Esophagus squamous epithelium (tissue), 5 donors: ENCODE data around the gene ZNF77. TPM values are rescaled to one million over a fixed set of nuclear protein-coding genes. Genes with fewer than 3 reads are reported as not detected.

Experiments used
- DNase-seq: peaks from one replicate; lab custom pipeline; 2025; lab: John Stamatoyannopoulos, UW
- H3K27ac ChIP-seq, 4 donors: fragments of 200-600 bp; sonication (generic); one replicate each; pipeline ENCODE4 v1.5.1; 2016 to 2019; ENCODE audit warnings: mild to moderate bottlenecking in 1 of 4
- H3K27me3 ChIP-seq, 4 donors: fragments of 200-600 bp; sonication (generic); 1 replicate in 3 of 4; 2 replicates in 1 of 4; pipeline versions ENCODE4 v1.5.1 to v1.6.0; 2017 to 2021; ENCODE audit warnings: antibody characterized with exemption in 1 of 4
- H3K36me3 ChIP-seq, 3 donors: fragments of 200-600 bp; sonication (generic); one replicate each; pipeline ENCODE4 v1.5.1; 2016 to 2019
- H3K4me1 ChIP-seq, 3 donors: fragments of 200-600 bp; sonication (generic); one replicate each; pipeline ENCODE4 v1.5.1; 2017 to 2019
- H3K4me3 ChIP-seq, 4 donors: fragments of 200-600 bp; sonication (generic); 1 replicate in 3 of 4; 2 replicates in 1 of 4; pipeline ENCODE4 v1.5.1; 2016 to 2019; ENCODE audit warnings: mild to moderate bottlenecking in 2 of 4, moderate library complexity in 1 of 4
- H3K9me3 ChIP-seq, 3 donors: fragments of 200-600 bp; sonication (generic); one replicate each; pipeline ENCODE4 v1.5.1; 2016 to 2019
- POLR2A ChIP-seq, 4 donors: fragments of 450-650 bp; IDR thresholded peaks; one replicate each; pipeline ENCODE4 v1.6.1; 2017; ENCODE audit warnings: antibody characterized with exemption in 4 of 4, mild to moderate bottlenecking in 4 of 4, moderate library complexity in 3 of 4
- WGBS, 2 donors: methylation state at CpG; one replicate each; pipeline ENCODE4 v1.1.5; 2018; 5-methylcytosine and 5-hydroxymethylcytosine counted together
- intact Hi-C: fragments of 100-400 bp; cut with DNase I; formaldehyde crosslinking; loops from one replicate; pipeline ENCODE4 v1.15.0; 2022
- total RNA-seq, 4 donors: library from RNA; depleted of rRNA; stranded (reverse); fragments of >200 nt; gene quantifications; one replicate each; pipeline ENCODE4 v1.1.0, GENCODE V29; 2016
- TF ChIP-seq, protein P1 (sequence below), 6 experiments: fragments of 450-650 bp in 4 of 6; fragments of 200-600 bp in 2 of 6; sonication (generic) in 2 of 6; IDR thresholded peaks; one replicate each; pipeline ENCODE4 v1.5.1; 2016 to 2019; ENCODE audit warnings: antibody characterized with exemption in 6 of 6, mild to moderate bottlenecking in 4 of 6, moderate library complexity in 4 of 6
- donor health status: DM: yes; HTN: yes; CAD: no.

The ZNF77 gene
- total RNA-seq, 4 donors from 2014 or later = 3.1 to 5.9 (median 4.5) TPM

DNA sequence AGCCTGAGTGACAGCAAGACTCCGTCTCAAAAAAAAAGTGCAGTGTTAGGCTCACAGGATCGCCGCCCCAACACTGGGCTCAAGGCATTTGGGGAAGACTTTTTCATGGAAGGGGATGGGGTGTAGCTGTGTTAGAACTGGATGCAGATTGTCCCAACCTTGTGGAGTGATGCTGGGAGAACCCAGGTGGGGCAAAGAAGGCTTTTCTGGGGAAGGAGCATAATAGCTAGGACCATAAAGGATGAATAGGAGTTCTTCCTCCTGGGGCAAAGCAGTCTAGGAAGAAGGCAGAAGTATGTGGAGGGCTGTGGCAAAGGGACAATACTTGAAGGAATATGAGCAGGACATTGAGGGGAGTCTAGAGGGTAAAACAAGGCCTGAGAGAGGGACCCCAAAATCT is 43.8 kb upstream of the ZNF77 start:
- Histone ChIP-seq H3K36me3 (no peaks in the 10 kb centered on the region), H3K4me1 (peaks cover 5 to 10% (median 6%) of the 10 kb centered on the region in 3 donors), H3K27me3 (peaks cover 0 to 19% (median 0%) of the 10 kb centered on the region in 4 donors), H3K9me3 (no peaks in the 10 kb centered on the region), H3K27ac (no peak overlapping the region), H3K4me3 (no peak overlapping the region)
- 89 to 100% methylated on average over 3 of the region's 3 CpGs for WGBS, 2 donors
- no peak for DNase-seq
- TF ChIP-seq POLR2A (IDR thresholded peaks at IDR 0.05) = no peak
- TF ChIP-seq, protein P1, sequence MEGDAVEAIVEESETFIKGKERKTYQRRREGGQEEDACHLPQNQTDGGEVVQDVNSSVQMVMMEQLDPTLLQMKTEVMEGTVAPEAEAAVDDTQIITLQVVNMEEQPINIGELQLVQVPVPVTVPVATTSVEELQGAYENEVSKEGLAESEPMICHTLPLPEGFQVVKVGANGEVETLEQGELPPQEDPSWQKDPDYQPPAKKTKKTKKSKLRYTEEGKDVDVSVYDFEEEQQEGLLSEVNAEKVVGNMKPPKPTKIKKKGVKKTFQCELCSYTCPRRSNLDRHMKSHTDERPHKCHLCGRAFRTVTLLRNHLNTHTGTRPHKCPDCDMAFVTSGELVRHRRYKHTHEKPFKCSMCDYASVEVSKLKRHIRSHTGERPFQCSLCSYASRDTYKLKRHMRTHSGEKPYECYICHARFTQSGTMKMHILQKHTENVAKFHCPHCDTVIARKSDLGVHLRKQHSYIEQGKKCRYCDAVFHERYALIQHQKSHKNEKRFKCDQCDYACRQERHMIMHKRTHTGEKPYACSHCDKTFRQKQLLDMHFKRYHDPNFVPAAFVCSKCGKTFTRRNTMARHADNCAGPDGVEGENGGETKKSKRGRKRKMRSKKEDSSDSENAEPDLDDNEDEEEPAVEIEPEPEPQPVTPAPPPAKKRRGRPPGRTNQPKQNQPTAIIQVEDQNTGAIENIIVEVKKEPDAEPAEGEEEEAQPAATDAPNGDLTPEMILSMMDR (IDR thresholded peaks at IDR 0.05) = no peak
- intact Hi-C loops = no loop called here

DNA sequence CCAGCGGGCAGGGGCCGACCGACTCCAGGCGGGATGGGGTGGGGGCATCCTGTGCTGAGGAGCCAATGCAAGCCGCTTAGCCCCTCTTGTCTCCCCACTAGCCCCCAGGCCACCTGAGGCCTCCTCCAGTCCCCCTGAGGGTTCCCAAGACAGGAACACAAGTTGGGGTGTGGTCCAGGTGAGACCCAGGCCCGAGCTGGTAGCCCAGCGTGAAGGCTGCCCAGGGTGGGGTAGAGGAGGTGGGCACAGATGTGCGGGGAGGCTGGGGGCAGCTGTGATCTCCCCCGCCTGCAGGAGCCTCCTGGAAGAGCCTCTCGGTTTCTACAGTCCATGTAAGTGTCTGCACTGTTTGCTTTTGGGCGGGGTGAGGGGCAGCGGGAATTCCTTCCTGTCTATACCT is 43.0 kb upstream of the ZNF77 start:
- intact Hi-C loops = no loop called here
- Histone ChIP-seq H3K27ac (no peak overlapping the region), H3K4me3 (no peak overlapping the region), H3K27me3 (peaks cover 0 to 21% (median 0%) of the 10 kb centered on the region in 4 donors), H3K4me1 (peaks cover 13 to 18% (median 13%) of the 10 kb centered on the region in 3 donors), H3K9me3 (no peaks in the 10 kb centered on the region), H3K36me3 (no peaks in the 10 kb centered on the region)
- TF ChIP-seq POLR2A (IDR thresholded peaks at IDR 0.05) = no peak
- TF ChIP-seq, protein P1 (IDR thresholded peaks at IDR 0.05) = no peak
- DNase-seq = no peak
- WGBS, 2 donors = 80% methylated on average over 2 of the region's 12 CpGs; no CpG with 5 or more reads in 1 of the 2 donors

DNA sequence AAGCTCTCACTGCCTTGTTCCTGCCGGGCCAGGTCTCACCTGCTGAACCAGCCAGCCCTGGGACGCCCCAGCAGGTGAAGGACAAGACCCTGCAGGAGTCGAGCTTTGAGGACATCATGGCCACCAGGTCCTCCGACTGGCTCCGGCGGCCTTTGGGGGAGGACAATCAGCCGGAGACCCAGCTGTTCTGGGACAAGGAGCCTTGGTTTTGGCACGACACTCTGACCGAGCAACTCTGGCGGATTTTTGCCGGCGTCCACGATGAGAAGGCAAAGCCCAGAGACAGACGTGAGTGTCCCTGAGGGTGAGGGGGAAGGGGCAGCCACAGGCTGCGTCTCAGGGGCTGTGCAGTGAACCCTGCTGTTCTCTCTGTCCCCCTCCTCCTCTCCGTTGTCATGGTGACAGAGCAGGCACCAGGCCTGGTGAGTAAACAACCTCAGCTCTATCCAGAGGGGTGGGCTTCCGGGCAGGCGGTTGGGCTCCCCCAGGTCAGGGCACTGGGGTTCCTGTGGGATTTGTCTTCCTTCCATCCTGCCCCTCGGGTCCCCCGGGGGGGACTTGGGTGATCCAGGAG is 42.3 kb upstream of the ZNF77 start:
- no peak for DNase-seq
- intact Hi-C loops = no loop called here
- Histone ChIP-seq H3K27me3 (peaks cover 0 to 21% (median 0%) of the 10 kb centered on the region in 4 donors), H3K27ac (no peak overlapping the region), H3K9me3 (no peaks in the 10 kb centered on the region), H3K4me3 (no peak overlapping the region), H3K4me1 (peaks cover 17 to 25% (median 18%) of the 10 kb centered on the region in 3 donors), H3K36me3 (no peaks in the 10 kb centered on the region)
- 29 to 66% methylated on average over 1 to 7 of the region's 20 CpGs for WGBS, 2 donors
- no peak for TF ChIP-seq POLR2A (IDR thresholded peaks at IDR 0.05)
- TF ChIP-seq, protein P1 (IDR thresholded peaks at IDR 0.05) = no peak

DNA sequence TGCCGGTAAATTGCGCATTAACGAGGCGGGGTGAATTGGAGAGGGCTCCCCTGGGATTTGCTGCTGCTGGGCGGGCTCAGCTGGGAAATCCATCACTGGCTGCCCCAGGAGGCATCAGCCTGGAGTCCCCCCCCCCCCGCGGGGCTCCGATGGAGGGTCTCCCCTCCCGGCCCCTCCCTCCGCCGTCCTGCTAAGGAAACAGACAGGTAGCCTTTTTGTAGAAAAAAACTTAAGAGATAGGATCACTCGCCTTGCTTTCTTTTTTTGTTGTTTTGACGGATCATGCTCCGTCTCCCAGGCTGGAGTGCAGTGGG is 39.4 kb upstream of the ZNF77 start:
- Histone ChIP-seq H3K4me3 (peak overlapping the region in 3 of 4 donors; percentile 27 to 50 (median 31)), H3K9me3 (no peaks in the 10 kb centered on the region), H3K27ac (peak overlapping the region; percentile 68 to 94 (median 82)), H3K36me3 (no peaks in the 10 kb centered on the region), H3K4me1 (peaks cover 17 to 33% (median 18%) of the 10 kb centered on the region in 3 donors), H3K27me3 (peaks cover 0 to 21% (median 0%) of the 10 kb centered on the region in 4 donors)
- TF ChIP-seq, protein P1 (IDR thresholded peaks at IDR 0.05) = no peak
- TF ChIP-seq POLR2A (IDR thresholded peaks at IDR 0.05) = no peak
- intact Hi-C loops = no loop called here
- DNase-seq = no peak
- 7 to 13% methylated on average over 3 to 6 of the region's 14 CpGs for WGBS, 2 donors

DNA sequence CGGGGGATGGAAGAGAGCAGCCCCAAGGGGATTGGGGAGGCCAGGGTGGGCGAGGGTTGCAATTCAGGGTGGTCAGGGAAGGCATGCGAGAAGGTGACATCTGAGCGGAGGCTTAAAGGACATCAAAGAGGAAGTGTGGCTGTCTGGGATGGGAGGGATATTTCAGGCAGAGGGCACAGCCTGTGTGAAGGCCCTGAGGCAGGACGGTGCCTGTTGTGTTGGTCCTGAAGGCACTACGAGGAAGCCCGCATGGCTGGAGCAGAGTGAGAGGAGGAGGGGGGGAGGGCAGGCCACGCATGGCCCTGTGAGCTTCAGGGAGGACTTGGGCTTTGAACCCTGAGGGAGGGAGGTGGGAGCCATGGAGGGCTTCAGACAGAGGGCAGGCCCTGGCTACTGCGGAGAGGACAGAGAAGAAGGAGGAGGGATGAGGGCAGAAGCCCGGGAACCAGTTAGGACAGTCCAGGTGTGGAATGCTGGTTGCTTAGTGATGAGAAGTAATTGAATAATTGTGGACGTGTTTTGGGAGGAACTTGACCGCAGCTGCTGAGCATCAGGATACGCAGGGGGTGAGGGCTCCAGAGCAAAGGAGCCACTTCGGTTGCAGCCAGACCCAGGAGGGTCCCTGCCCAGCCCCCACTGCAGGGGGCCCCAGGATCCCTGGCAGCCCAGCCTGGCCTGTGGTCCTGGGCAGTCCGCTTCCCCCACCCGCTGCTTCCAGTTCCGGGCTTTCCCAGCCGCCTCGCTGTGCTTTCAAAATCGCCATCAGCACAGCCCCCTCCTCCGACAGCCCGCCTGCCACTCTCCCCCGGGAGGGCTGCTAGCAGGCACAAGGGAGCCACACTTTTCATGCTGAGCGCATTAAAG is 38.8 kb upstream of the ZNF77 start:
- no peak for DNase-seq
- Histone ChIP-seq H3K4me3 (peak overlapping the region in 3 of 4 donors; percentile 27 to 50 (median 31)), H3K9me3 (no peaks in the 10 kb centered on the region), H3K27me3 (peaks cover 0 to 21% (median 0%) of the 10 kb centered on the region in 4 donors), H3K36me3 (no peaks in the 10 kb centered on the region), H3K27ac (peak overlapping the region; percentile 68 to 94 (median 82)), H3K4me1 (peaks cover 17 to 33% (median 18%) of the 10 kb centered on the region in 3 donors)
- WGBS, 2 donors = 9 to 12% methylated on average over 12 to 14 of the region's 24 CpGs
- intact Hi-C loops = no loop called here
- TF ChIP-seq, protein P1 (IDR thresholded peaks at IDR 0.05) = no peak
- no peak for TF ChIP-seq POLR2A (IDR thresholded peaks at IDR 0.05)
